DND-41 (cell line): ENCODE results near the gene ZCCHC18.

Experiments used
- CTCF ChIP-seq: IDR thresholded peaks from 2 replicates; pipeline ENCODE4 v1.5.1; 2012; ENCODE audit warnings: borderline replicate concordance, low read length, moderate library complexity, mild to moderate bottlenecking; ENCODE audit not compliant: poor library complexity, severe bottlenecking; ENCODE audit errors: extremely low read depth
- EZH2 ChIP-seq: IDR thresholded peaks from 3 replicates; pipeline ENCODE4 v1.6.1; 2012; ENCODE audit warnings: borderline replicate concordance, low read depth, mild to moderate bottlenecking, moderate library complexity, low read length, inconsistent platforms; ENCODE audit not compliant: severe bottlenecking

- no peak for TF ChIP-seq CTCF
- TF ChIP-seq EZH2 = no peak
Observed at GRCh38 chrX:104156630-104157529, 44.6 kb downstream of the ZCCHC18 start, which contains the start of gene SLC25A53.
